Measurements from ENCODE around the gene TMEM272. TPM values are rescaled to one million over a fixed set of nuclear protein-coding genes. Genes with fewer than 3 reads are reported as not detected.
A peak's percentile ranks its signal among the peaks of the same experiment; 100 is the strongest.

TMEM272 gene
- total RNA-seq, 1 experiment from 2014 or later, result 0.07 TPM

GRCh38 chr13:51804295-51805172 lies 40.4 kb downstream of the TMEM272 start:
- POLR2A ChIA-PET (ENCODE audit: unreplicated experiment), result interaction anchor here (0.6 kb wide), 1 partner anchor 219 kb away, joined by 4 read pairs; no protein-coding TSS in a partner anchor

GRCh38 chr13:51803422-51804294 lies 41.3 kb downstream of the TMEM272 start, which contains the start of gene DHRS12:
TSS of gene DHRS12 (minus strand) at chr13:51804163. CDS start at chr13:51799659, 4,504 bp downstream.
- Histone ChIP-seq H3K4me2 (ENCODE audit: low read length) (peak within 1 kb of the TSS; percentile 88), H3K4me3 (ENCODE audit: low read length) (peak within 1 kb of the TSS; percentile 80), H3K36me3 (ENCODE audit: low read depth, low read length) (no peaks in the 10 kb centered on the region), H3K4me1 (ENCODE audit: insufficient read depth, low read length) (peaks cover 28% of the 10 kb centered on the region), H3K79me2 (ENCODE audit: low read length) (peaks cover 4% of the 10 kb centered on the region; the same call in 1 of the 2 replicates), H3K27me3 (ENCODE audit: low read length) (no peaks in the 10 kb centered on the region), H3F3A (ENCODE audit: low read length, unreplicated experiment) (no peaks in the 10 kb centered on the region), H4K20me1 (ENCODE audit: low read length) (no peaks in the 10 kb centered on the region), H3K9me2 (replicated peaks; ENCODE audit: low read length) (no peaks in the 10 kb centered on the region), H3K9me3 (ENCODE audit: low read length) (no peaks in the 10 kb centered on the region), H3K9ac (ENCODE audit: low read length) (peak within 1 kb of the TSS; percentile 90), H2AFZ (ENCODE audit: low read length) (peak within 1 kb of the TSS; percentile 73), H3K27ac (ENCODE audit: low read length) (peak within 1 kb of the TSS; percentile 70)
- DNase-seq, result peak; percentile 75
- peak; percentile 83 for ATAC-seq
- no TSS peak for BruUV-seq (replicated peaks)
- TF ChIP-seq EZH2 (IDR thresholded peaks at IDR 0.05; ENCODE audit: low read length, unreplicated experiment) (no peak), CTCF (conservative IDR thresholded peaks at IDR 0.05; ENCODE audit: low read depth, low read length) (no peak), EZH2phosphoT487 (IDR thresholded peaks at IDR 0.05; ENCODE audit: borderline replicate concordance, low read length) (no peak)
- ChIA-PET POLR2A (ENCODE audit: unreplicated experiment) (interaction anchor here (0.5 kb wide), 1 partner anchor 1663 kb away, joined by 3 read pairs; no protein-coding TSS in a partner anchor), CTCF (interaction anchor here (0.6 kb wide), 1 partner anchor 95 kb away, joined by 3 read pairs; no protein-coding TSS in a partner anchor)
- intact Hi-C loops (cut with micrococcal nuclease), result loop anchor here (5.0 kb wide), 1 partner anchor 399 kb away; no protein-coding TSS in a partner anchor

More at GRCh38 chr13:51804295-51805172, 40.4 kb downstream of the TMEM272 start:
- TSS peak; percentile 77 for BruUV-seq (replicated peaks)
- peaks cover 4% of the 10 kb centered on the region; the same call in 1 of the 2 replicates for H3K79me2 ChIP-seq (ENCODE audit: low read length)
- no peaks in the 10 kb centered on the region for H3K36me3 ChIP-seq (ENCODE audit: low read depth, low read length)
- peak overlapping the region; percentile 88 for H3K4me2 ChIP-seq (ENCODE audit: low read length)
- no peaks in the 10 kb centered on the region for H3K27me3 ChIP-seq (ENCODE audit: low read length)
- no peaks in the 10 kb centered on the region for H3K9me2 ChIP-seq (replicated peaks; ENCODE audit: low read length)
- DNase-seq, result no peak
- no peaks in the 10 kb centered on the region for H4K20me1 ChIP-seq (ENCODE audit: low read length)
- H3F3A ChIP-seq (ENCODE audit: low read length, unreplicated experiment), result no peaks in the 10 kb centered on the region
- peak overlapping the region; percentile 80 for H3K4me3 ChIP-seq (ENCODE audit: low read length)
- intact Hi-C loops (cut with micrococcal nuclease), result loop anchor here (5.0 kb wide), 1 partner anchor 398 kb away; no protein-coding TSS in a partner anchor
- peaks cover 28% of the 10 kb centered on the region for H3K4me1 ChIP-seq (ENCODE audit: insufficient read depth, low read length)
- H3K27ac ChIP-seq (ENCODE audit: low read length), result no peak overlapping the region
- peak overlapping the region; percentile 73 for H2AFZ ChIP-seq (ENCODE audit: low read length)
- TF ChIP-seq EZH2phosphoT487 (IDR thresholded peaks at IDR 0.05; ENCODE audit: borderline replicate concordance, low read length) (no peak), EZH2 (IDR thresholded peaks at IDR 0.05; ENCODE audit: low read length, unreplicated experiment) (no peak), CTCF (conservative IDR thresholded peaks at IDR 0.05; ENCODE audit: low read depth, low read length) (no peak)
- no peak for ATAC-seq
- H3K9me3 ChIP-seq (ENCODE audit: low read length), result no peaks in the 10 kb centered on the region
- CTCF ChIA-PET, result no interaction called here
- peak overlapping the region; percentile 90 for H3K9ac ChIP-seq (ENCODE audit: low read length)

All from PC-3 (cell line).